Left ventricle myocardium inferior (tissue), 1 donor: Measurements from ENCODE around the gene IL6R. TPM values are rescaled to one million over a fixed set of nuclear protein-coding genes. Genes with fewer than 3 reads are reported as not detected.

Experiments used
- DNase-seq: peaks from one replicate; pipeline ENCODE4 v3.0.0-alpha.2; 2020
- H3K27ac ChIP-seq: fragments of 200-600 bp; replicated peaks from 2 replicates; pipeline ENCODE4 v1.8.0; 2021
- H3K27me3 ChIP-seq: fragments of 200-600 bp; 2 replicates; pipeline ENCODE4 v1.8.0; 2021; ENCODE audit warnings: low read depth
- H3K36me3 ChIP-seq: fragments of 200-600 bp; 2 replicates; pipeline ENCODE4 v1.8.0; 2021
- H3K4me1 ChIP-seq: fragments of 200-600 bp; 2 replicates; pipeline ENCODE4 v1.8.0; 2021
- H3K4me3 ChIP-seq: fragments of 200-600 bp; 2 replicates; pipeline ENCODE4 v1.8.0; 2021; ENCODE audit warnings: mild to moderate bottlenecking, moderate library complexity
- H3K9me3 ChIP-seq: fragments of 200-600 bp; replicated peaks from 2 replicates; pipeline ENCODE4 v1.8.0; 2021
- intact Hi-C: fragments of 100-400 bp; cut with micrococcal nuclease; formaldehyde crosslinking; loops from one replicate; pipeline ENCODE4 v1.11.0; 2022
- total RNA-seq: library from RNA; stranded (reverse); fragmentation: NEBNext Ultra II Directional; extraction: Animal tissue kit (Norgen Biotek cat#: 25700); gene quantifications from one replicate; pipeline ENCODE4 v1.2.1, GENCODE V29; 2021
- TF ChIP-seq, protein P1 (sequence below): fragments of 200-600 bp; IDR thresholded peaks from 2 replicates; pipeline ENCODE4 v1.8.0; 2021; ENCODE audit warnings: antibody characterized with exemption, mild to moderate bottlenecking, borderline replicate concordance
- donor health status: DM: no; HTN: yes; CAD: no; lungs with severe emphysema.

The IL6R gene
- total RNA-seq, 1 donor from 2014 or later = 10.5 TPM

DNA sequence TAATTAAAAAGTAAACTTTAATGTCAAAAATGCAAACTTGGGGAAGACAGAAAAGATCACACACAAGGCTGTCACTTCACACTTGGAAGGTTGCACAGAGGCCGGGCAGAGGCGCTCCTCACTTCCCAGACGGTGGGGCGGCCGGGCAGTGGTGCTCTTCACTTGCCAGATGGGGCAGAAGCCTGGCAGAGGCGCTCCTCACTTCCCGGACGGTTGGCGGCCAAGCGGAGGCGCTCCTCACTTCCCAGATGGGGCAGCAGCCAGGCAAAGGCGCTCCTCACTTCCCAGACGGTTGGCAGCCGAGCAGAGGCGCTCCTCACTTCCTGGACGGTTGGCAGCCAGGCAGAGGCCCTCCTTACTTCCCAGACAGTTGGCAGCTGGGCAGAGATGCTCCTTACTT, 25.8 kb upstream of the IL6R start:
- Histone ChIP-seq H3K27me3 (no peaks in the 10 kb centered on the region), H3K36me3 (no peaks in the 10 kb centered on the region), H3K4me1 (no peaks in the 10 kb centered on the region), H3K9me3 (no peaks in the 10 kb centered on the region), H3K27ac (no peak overlapping the region), H3K4me3 (no peak overlapping the region)
- no peak for DNase-seq
- intact Hi-C loops = no loop called here
- TF ChIP-seq, protein P1, sequence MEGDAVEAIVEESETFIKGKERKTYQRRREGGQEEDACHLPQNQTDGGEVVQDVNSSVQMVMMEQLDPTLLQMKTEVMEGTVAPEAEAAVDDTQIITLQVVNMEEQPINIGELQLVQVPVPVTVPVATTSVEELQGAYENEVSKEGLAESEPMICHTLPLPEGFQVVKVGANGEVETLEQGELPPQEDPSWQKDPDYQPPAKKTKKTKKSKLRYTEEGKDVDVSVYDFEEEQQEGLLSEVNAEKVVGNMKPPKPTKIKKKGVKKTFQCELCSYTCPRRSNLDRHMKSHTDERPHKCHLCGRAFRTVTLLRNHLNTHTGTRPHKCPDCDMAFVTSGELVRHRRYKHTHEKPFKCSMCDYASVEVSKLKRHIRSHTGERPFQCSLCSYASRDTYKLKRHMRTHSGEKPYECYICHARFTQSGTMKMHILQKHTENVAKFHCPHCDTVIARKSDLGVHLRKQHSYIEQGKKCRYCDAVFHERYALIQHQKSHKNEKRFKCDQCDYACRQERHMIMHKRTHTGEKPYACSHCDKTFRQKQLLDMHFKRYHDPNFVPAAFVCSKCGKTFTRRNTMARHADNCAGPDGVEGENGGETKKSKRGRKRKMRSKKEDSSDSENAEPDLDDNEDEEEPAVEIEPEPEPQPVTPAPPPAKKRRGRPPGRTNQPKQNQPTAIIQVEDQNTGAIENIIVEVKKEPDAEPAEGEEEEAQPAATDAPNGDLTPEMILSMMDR = no peak

GRCh38 chr1:154384650-154385489, 20.3 kb upstream of the IL6R start:
- intact Hi-C loops = no loop called here
- Histone ChIP-seq H3K27ac (peak overlapping the region; percentile 36), H3K4me3 (no peak overlapping the region), H3K4me1 (no peaks in the 10 kb centered on the region), H3K9me3 (no peaks in the 10 kb centered on the region), H3K36me3 (no peaks in the 10 kb centered on the region), H3K27me3 (no peaks in the 10 kb centered on the region)
- DNase-seq = no peak
- TF ChIP-seq, protein P1 = no peak

GRCh38 chr1:154386643-154387352, 18.3 kb upstream of the IL6R start:
- H3K9me3 ChIP-seq = no peaks in the 10 kb centered on the region
- H3K4me3 ChIP-seq = no peak overlapping the region
- no peak for DNase-seq
- no peaks in the 10 kb centered on the region for H3K36me3 ChIP-seq
- intact Hi-C loops = no loop called here
- H3K27ac ChIP-seq = no peak overlapping the region
- no peaks in the 10 kb centered on the region for H3K27me3 ChIP-seq
- H3K4me1 ChIP-seq = no peaks in the 10 kb centered on the region
- TF ChIP-seq, protein P1 = no peak

- Histone ChIP-seq H3K9me3 (no peaks in the 10 kb centered on the region), H3K27me3 (no peaks in the 10 kb centered on the region), H3K36me3 (no peaks in the 10 kb centered on the region), H3K4me1 (no peaks in the 10 kb centered on the region), H3K4me3 (no peak overlapping the region), H3K27ac (no peak overlapping the region)
- DNase-seq = no peak
- TF ChIP-seq, protein P1 = no peak
- intact Hi-C loops = no loop called here
These were observed 13.9 kb upstream of the IL6R start for GRCh38 chr1:154391086-154391770.

DNA sequence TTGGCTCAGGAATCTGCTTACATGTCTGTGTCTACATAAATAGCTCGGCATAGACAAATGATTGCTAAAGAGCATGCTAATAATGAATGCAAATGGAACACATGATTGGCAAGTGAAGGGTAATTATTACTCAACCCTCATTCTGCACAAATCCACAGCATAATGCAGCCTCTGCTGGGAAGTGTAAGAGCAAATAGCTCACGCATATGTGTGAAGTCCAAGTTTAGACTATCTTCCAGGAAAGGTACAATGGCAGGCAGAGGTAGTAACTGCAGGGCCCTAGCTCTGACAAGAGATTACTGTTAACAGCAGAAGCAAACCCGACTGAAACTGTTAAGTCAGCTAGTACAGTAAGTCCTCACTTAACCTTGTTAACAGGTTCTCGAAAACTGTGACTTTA, 7.0 kb upstream of the IL6R start:
- DNase-seq = no peak
- Histone ChIP-seq H3K9me3 (no peaks in the 10 kb centered on the region), H3K4me1 (no peaks in the 10 kb centered on the region), H3K27me3 (no peaks in the 10 kb centered on the region), H3K4me3 (no peak overlapping the region), H3K27ac (no peak overlapping the region), H3K36me3 (no peaks in the 10 kb centered on the region)
- intact Hi-C loops = no loop called here
- TF ChIP-seq, protein P1 = no peak
